KMS-11 (cell line): ENCODE results near the gene METRN.

ENCODE experiments used
- H2AFZ ChIP-seq: fragments of 200-600 bp; sonication (generic); 2 replicates; pipeline ENCODE4 v1.6.1; 2016; ENCODE audit warnings: antibody characterized with exemption, mixed run types, low read depth
- H3K27ac ChIP-seq: fragments of 200-600 bp; sonication (generic); 2 replicates; pipeline ENCODE4 v1.6.1; 2016; ENCODE audit warnings: mild to moderate bottlenecking, mixed run types
- H3K27me3 ChIP-seq: fragments of 200-600 bp; sonication (generic); 2 replicates; pipeline ENCODE4 v1.6.1; 2017; ENCODE audit warnings: mild to moderate bottlenecking, low read depth, mixed run types, moderate library complexity; ENCODE audit not compliant: insufficient read depth
- H3K36me3 ChIP-seq: fragments of 200-600 bp; sonication (generic); 2 replicates; pipeline ENCODE4 v1.6.1; 2017; ENCODE audit warnings: mild to moderate bottlenecking, mixed run types; ENCODE audit not compliant: insufficient read depth
- H3K4me1 ChIP-seq: fragments of 200-600 bp; sonication (generic); 2 replicates; pipeline ENCODE4 v1.6.1; 2016; ENCODE audit warnings: mild to moderate bottlenecking, low read depth, mixed run types; ENCODE audit not compliant: poor library complexity, severe bottlenecking
- H3K4me2 ChIP-seq: fragments of 200-600 bp; sonication (generic); 2 replicates; pipeline ENCODE4 v1.7.0; 2016; ENCODE audit warnings: mild to moderate bottlenecking, mixed run types
- H3K4me3 ChIP-seq: fragments of 200-600 bp; sonication (generic); IDR thresholded peaks from 2 replicates; pipeline ENCODE4 v1.6.1; 2017; ENCODE audit warnings: low read depth, low read length, mixed read lengths; ENCODE audit not compliant: insufficient read depth
- H3K79me2 ChIP-seq: fragments of 200-600 bp; sonication (generic); 2 replicates; pipeline ENCODE4 v1.6.1; 2016; ENCODE audit warnings: low read depth, mixed run types; ENCODE audit not compliant: insufficient read depth
- H3K9ac ChIP-seq: fragments of 200-600 bp; sonication (generic); 2 replicates; pipeline ENCODE4 v1.6.1; 2016; ENCODE audit warnings: mild to moderate bottlenecking, mixed run types
- H4K20me1 ChIP-seq: fragments of 200-600 bp; sonication (generic); 2 replicates; pipeline ENCODE4 v1.6.1; 2016; ENCODE audit warnings: mild to moderate bottlenecking, mixed run types; ENCODE audit not compliant: insufficient read depth
- TF ChIP-seq, protein P1 (sequence below): fragments of 200-600 bp; sonication (generic); conservative IDR thresholded peaks from 2 replicates; pipeline ENCODE4 v1.6.1; 2017; ENCODE audit warnings: low read depth, mild to moderate bottlenecking, antibody characterized with exemption, low read length, moderate library complexity, mixed read lengths

Gene METRN

DNA sequence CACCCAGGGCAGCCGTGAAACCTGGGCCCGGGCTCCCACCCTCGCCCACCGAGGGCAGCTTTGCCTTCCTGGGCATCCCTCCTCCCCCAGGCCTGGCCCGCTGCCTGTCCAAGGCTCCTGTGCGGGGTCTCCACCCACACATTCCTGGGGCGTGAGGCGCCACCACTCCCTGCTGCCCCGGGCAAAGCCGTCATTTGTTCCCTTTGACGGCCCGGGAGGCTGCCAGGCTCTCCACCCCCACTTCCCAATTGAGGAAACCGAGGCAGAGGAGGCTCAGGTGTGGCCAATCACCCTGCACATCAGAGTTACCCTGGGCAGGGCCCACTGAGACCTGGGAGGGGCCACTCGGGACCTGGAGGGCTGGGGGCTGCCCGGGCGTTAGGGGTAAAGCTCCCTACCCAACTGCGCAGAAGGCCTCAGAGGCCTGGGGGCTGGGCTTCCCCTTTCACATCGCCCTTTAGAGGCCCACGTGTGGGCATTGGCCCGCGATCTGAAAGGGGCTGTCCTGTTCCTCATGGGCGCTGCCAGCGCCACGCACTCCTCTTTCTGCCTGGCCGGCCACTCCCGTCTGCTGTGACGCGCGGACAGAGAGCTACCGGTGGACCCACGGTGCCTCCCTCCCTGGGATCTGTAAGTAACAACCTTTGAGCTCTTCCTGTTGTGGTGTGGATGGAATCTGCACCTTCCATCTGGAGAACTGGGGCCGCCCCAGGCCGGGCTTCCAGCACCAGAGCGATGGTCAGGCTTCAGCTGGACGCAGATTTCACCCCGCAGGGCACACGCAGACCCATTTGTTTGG, 45.8 kb downstream of the METRN start, which contains the start of gene MSLN:
MSLN (plus strand) TSS at position 190 of the 799 bp plus-strand sequence. CDS start 1,947 bp downstream, outside the sequence.
- no peak within 1 kb of the TSS for H3K4me2 ChIP-seq
- no peaks in the 10 kb centered on the region for H4K20me1 ChIP-seq
- no peaks in the 10 kb centered on the region for H3K4me1 ChIP-seq
- no peak within 1 kb of the TSS for H3K9ac ChIP-seq
- no peak within 1 kb of the TSS for H2AFZ ChIP-seq
- TF ChIP-seq, protein P1, sequence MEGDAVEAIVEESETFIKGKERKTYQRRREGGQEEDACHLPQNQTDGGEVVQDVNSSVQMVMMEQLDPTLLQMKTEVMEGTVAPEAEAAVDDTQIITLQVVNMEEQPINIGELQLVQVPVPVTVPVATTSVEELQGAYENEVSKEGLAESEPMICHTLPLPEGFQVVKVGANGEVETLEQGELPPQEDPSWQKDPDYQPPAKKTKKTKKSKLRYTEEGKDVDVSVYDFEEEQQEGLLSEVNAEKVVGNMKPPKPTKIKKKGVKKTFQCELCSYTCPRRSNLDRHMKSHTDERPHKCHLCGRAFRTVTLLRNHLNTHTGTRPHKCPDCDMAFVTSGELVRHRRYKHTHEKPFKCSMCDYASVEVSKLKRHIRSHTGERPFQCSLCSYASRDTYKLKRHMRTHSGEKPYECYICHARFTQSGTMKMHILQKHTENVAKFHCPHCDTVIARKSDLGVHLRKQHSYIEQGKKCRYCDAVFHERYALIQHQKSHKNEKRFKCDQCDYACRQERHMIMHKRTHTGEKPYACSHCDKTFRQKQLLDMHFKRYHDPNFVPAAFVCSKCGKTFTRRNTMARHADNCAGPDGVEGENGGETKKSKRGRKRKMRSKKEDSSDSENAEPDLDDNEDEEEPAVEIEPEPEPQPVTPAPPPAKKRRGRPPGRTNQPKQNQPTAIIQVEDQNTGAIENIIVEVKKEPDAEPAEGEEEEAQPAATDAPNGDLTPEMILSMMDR, result no peak
- no peaks in the 10 kb centered on the region for H3K36me3 ChIP-seq
- no peak within 1 kb of the TSS for H3K4me3 ChIP-seq
- H3K27me3 ChIP-seq, result peaks cover 89% of the 10 kb centered on the region
- no peaks in the 10 kb centered on the region for H3K79me2 ChIP-seq
- no peak within 1 kb of the TSS for H3K27ac ChIP-seq

DNA sequence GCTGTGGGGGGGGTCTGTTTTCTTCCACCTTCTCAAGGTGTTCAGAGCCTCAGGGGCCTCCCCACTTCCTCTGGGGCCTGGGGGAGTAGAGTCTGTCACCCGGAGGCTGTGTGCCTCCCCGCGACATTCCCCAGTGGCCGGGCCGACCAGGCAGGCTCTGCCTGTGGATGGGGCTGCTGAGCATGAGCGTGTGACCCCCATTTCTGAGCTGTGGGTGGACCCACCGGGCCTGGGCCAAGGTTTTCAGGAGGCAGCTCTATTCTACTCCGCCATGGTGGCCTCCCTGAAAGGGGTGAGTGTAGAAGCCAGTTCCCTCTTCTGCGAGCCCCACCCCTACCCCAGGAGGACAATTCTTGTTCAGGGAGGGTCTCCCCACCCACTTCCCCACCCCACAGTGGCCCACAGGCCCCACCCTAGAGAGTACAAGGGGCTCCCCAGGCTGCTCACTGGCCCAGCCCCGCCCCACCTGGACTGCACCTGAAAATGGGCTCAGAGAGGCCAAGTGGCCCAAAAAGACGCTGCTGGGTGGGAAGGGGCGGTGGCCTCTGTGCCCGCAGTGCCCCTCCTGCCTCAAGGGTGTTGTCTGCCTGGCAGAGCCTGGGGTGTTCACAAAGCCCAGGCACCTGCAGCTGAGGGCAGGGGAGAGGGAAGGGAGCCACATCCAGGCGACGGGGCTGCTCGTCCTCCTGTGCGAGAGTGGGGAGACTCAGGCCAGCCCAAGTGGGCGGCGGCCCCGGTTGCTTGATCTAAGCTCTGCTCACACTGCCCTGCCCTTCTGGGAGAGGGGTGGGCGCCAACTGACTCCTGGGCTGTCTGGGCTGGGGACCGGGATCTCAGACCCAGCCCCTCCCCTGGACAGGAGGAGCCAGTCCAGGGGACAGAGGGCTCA, 47.0 kb downstream of the METRN start:
- Histone ChIP-seq H3K27me3 (peaks cover 88% of the 10 kb centered on the region), H3K79me2 (no peaks in the 10 kb centered on the region), H4K20me1 (no peaks in the 10 kb centered on the region), H3K36me3 (no peaks in the 10 kb centered on the region), H3K4me1 (no peaks in the 10 kb centered on the region), H3K4me2 (no peak overlapping the region), H2AFZ (no peak overlapping the region), H3K9ac (no peak overlapping the region), H3K27ac (no peak overlapping the region), H3K4me3 (no peak overlapping the region)
- TF ChIP-seq, protein P1, result no peak

DNA sequence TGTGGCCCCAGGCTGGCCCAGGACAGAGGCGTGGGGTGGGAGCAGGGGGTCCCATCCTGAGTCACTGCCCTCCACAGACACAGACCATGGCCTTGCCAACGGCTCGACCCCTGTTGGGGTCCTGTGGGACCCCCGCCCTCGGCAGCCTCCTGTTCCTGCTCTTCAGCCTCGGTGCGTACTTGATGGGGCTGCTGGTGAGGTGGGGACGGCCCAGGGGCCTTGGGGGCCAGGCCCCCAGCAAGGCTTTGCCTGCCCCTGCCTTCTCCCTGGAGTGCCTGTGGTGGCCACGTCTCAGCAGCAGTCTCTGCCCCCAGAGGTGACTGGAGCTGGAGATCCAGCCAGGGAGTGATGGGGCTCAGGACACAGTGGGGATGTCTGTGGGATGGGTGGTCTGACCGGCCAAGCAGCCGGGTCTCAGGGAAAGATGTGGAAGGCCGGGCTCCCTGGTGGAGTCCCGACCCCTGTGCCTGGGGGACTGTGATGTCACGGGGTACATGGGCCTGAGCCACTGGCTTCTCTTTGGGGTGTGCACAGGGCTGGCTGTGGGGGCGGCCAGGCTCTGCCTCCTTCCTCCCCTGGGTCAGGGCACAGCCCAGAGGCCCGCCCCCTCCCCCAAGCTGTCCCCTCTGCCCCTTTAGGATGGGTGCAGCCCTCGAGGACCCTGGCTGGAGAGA, 47.8 kb downstream of the METRN start:
- H3K36me3 ChIP-seq, result no peaks in the 10 kb centered on the region
- no peak overlapping the region for H2AFZ ChIP-seq
- H3K9ac ChIP-seq, result no peak overlapping the region
- peaks cover 79% of the 10 kb centered on the region for H3K27me3 ChIP-seq
- no peak overlapping the region for H3K4me3 ChIP-seq
- no peak overlapping the region for H3K4me2 ChIP-seq
- H3K79me2 ChIP-seq, result no peaks in the 10 kb centered on the region
- TF ChIP-seq, protein P1, result no peak
- H4K20me1 ChIP-seq, result no peaks in the 10 kb centered on the region
- no peak overlapping the region for H3K27ac ChIP-seq
- no peaks in the 10 kb centered on the region for H3K4me1 ChIP-seq

DNA sequence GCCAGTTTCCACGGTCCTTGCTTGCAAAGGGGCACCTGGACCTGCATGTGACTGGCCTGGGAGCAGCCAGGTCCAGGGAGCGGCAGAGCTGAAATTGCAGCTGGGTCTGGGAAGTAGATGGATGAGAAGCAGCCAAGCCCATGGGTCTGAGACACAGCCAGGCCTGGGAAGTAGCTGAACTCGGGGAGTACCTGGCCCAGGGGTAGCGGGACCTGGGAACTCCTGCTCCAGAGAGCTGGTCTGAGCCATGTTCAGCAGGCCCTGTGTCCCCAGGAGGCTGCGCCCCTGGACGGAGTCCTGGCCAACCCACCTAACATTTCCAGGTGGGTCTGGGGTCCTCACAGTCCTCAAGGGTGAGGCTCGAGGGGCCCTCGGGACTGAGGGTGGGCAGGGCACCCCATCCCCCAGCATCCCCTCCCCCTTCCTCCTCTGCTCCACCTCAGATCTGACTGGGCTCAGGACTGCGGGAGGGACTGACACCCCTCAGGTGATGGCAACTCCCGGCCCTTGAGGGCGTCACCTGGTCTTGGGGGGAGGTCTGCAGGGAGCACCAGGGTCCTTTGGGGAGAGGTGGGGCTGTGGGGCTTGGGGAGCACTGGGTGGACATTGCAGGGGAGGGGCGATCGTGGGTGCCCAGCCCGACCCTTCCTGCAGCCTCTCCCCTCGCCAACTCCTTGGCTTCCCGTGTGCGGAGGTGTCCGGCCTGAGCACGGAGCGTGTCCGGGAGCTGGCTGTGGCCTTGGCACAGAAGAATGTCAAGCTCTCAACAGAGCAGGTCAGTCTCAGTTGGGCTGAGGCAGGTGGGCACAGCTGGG, 48.7 kb downstream of the METRN start:
- Histone ChIP-seq H3K79me2 (no peaks in the 10 kb centered on the region), H4K20me1 (no peaks in the 10 kb centered on the region), H3K27ac (no peak overlapping the region), H3K27me3 (peaks cover 77% of the 10 kb centered on the region), H2AFZ (no peak overlapping the region), H3K4me1 (no peaks in the 10 kb centered on the region), H3K9ac (no peak overlapping the region), H3K4me3 (no peak overlapping the region), H3K4me2 (no peak overlapping the region), H3K36me3 (no peaks in the 10 kb centered on the region)
- TF ChIP-seq, protein P1, result no peak
